Prostate gland (tissue), 2 donors: ENCODE measurements around the gene SASH1. TPM values are rescaled to one million over a fixed set of nuclear protein-coding genes. Genes with fewer than 3 reads are reported as not detected.

Experiments used
- DNase-seq: peaks from one replicate; pipeline ENCODE4 v3.0.0-alpha.2; 2019; ENCODE audit warnings: low spot score
- H3K27ac ChIP-seq, 2 donors: fragments of 200-600 bp; sonication (generic); 2 replicates each; pipeline ENCODE4 v1.5.1; 2017 to 2019
- H3K27me3 ChIP-seq: fragments of 200-600 bp; sonication (generic); replicated peaks from 2 replicates; pipeline ENCODE4 v1.5.1; 2019; ENCODE audit not compliant: insufficient read depth
- H3K36me3 ChIP-seq, 2 donors: fragments of 200-600 bp; sonication (generic); 1 replicate in 1 of 2; 2 replicates in 1 of 2; pipeline versions ENCODE4 v1.5.1 to v1.8.1; 2017 to 2019
- H3K4me1 ChIP-seq: fragments of 200-600 bp; sonication (generic); replicated peaks from 2 replicates; pipeline ENCODE4 v1.5.1; 2019
- H3K4me3 ChIP-seq, 2 donors: fragments of 200-600 bp; sonication (generic); 2 replicates each; pipeline ENCODE4 v1.5.1; 2017 to 2019
- H3K9me3 ChIP-seq: fragments of 200-600 bp; sonication (generic); 2 replicates; pipeline ENCODE4 v1.5.1; 2017
- POLR2A ChIP-seq: fragments of 450-650 bp; IDR thresholded peaks from one replicate; pipeline ENCODE4 v1.6.1; 2016; ENCODE audit warnings: antibody characterized with exemption, mild to moderate bottlenecking
- POLR2AphosphoS5 ChIP-seq: sonication (generic); formaldehyde crosslinking; IDR thresholded peaks from one replicate; pipeline ENCODE4 v1.6.1; 2017; ENCODE audit warnings: antibody characterized with exemption
- WGBS: methylation state at CpG from one replicate; pipeline ENCODE4 v1.1.5; 2018; 5-methylcytosine and 5-hydroxymethylcytosine counted together
- intact Hi-C: fragments of 100-400 bp; cut with DNase I; formaldehyde crosslinking; loops from one replicate; pipeline ENCODE4 v1.14.2; 2022
- total RNA-seq, 2 donors: library from RNA; depleted of rRNA; stranded (reverse); fragments of >200 nt; gene quantifications; one replicate each; pipeline ENCODE4 v1.1.0, GENCODE V29; 2016
- TF ChIP-seq, protein P1 (sequence below), 4 experiments: fragments of 200-600 bp in 2 of 4; fragments of 450-650 bp in 2 of 4; sonication (generic) in 2 of 4; IDR thresholded peaks; 1 replicate in 3 of 4; 2 replicates in 1 of 4; pipeline ENCODE4 v1.5.1; 2016 to 2019; ENCODE audit warnings: antibody characterized with exemption in 4 of 4, mild to moderate bottlenecking in 2 of 4, moderate library complexity in 2 of 4

SASH1 gene
- total RNA-seq, 2 donors from 2014 or later, result 34.3 to 48.6 TPM

DNA sequence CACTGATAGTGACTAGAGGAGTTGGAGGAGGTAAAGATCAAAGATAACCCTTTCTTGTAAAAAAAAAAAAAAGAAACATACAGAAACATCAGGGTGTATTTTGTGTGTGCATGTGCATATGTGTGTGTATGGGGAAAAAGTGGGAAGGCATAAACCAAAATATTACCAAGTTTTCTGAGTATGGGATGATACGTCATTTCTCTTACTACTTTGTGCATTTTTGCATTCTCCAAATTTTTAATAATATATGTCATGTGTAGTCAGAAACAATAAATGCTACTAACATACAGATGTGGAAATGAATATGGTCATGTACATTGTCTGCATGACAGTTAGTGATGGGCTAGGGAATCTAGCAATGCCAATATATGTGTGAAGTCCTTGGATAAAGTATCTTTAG, 161.1 kb downstream of the SASH1 start:
- intact Hi-C loops, result no loop called here
- 2% methylated on average over 1 of the region's 1 CpG for WGBS

DNA sequence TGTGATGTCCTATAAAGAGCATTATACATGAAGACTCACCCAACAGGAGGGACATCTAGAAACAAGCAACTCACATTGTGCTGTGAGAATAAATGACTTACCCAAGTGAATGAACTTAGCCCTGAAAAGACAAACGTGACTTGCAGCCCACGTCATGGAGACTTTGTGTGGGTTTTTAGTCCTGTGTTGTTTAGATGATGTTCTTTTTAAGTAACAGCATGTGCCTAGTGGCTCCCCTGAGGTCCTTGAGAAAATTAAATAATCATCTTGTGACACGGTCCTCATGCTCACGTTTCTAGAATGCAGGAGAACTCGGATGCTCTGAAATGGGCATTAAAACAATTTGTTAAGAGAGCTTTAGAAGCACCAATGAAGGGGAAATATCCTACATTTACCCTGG, 165.1 kb downstream of the SASH1 start:
- Histone ChIP-seq H3K27me3 (no peaks in the 10 kb centered on the region), H3K4me1 (no peaks in the 10 kb centered on the region), H3K36me3 (no peaks in the 10 kb centered on the region), H3K4me3 (no peak overlapping the region), H3K9me3 (no peaks in the 10 kb centered on the region), H3K27ac (peak overlapping the region; percentile 26 to 60)
- no peak for DNase-seq
- 50% methylated on average over 5 of the region's 5 CpGs for WGBS
- TF ChIP-seq POLR2AphosphoS5 (peak; percentile 51), POLR2A (no peak)
- TF ChIP-seq, protein P1, sequence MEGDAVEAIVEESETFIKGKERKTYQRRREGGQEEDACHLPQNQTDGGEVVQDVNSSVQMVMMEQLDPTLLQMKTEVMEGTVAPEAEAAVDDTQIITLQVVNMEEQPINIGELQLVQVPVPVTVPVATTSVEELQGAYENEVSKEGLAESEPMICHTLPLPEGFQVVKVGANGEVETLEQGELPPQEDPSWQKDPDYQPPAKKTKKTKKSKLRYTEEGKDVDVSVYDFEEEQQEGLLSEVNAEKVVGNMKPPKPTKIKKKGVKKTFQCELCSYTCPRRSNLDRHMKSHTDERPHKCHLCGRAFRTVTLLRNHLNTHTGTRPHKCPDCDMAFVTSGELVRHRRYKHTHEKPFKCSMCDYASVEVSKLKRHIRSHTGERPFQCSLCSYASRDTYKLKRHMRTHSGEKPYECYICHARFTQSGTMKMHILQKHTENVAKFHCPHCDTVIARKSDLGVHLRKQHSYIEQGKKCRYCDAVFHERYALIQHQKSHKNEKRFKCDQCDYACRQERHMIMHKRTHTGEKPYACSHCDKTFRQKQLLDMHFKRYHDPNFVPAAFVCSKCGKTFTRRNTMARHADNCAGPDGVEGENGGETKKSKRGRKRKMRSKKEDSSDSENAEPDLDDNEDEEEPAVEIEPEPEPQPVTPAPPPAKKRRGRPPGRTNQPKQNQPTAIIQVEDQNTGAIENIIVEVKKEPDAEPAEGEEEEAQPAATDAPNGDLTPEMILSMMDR (IDR thresholded peaks at IDR 0.05), result no peak
- intact Hi-C loops, result no loop called here

More for the DNA sequence above, 161.1 kb downstream of the SASH1 start:
- DNase-seq, result no peak
- Histone ChIP-seq H3K27ac (no peak overlapping the region), H3K4me1 (no peaks in the 10 kb centered on the region), H3K4me3 (no peak overlapping the region), H3K36me3 (no peaks in the 10 kb centered on the region), H3K27me3 (no peaks in the 10 kb centered on the region), H3K9me3 (no peaks in the 10 kb centered on the region)
- TF ChIP-seq POLR2AphosphoS5 (no peak), POLR2A (no peak)
- TF ChIP-seq, protein P1 (IDR thresholded peaks at IDR 0.05), result no peak

DNA sequence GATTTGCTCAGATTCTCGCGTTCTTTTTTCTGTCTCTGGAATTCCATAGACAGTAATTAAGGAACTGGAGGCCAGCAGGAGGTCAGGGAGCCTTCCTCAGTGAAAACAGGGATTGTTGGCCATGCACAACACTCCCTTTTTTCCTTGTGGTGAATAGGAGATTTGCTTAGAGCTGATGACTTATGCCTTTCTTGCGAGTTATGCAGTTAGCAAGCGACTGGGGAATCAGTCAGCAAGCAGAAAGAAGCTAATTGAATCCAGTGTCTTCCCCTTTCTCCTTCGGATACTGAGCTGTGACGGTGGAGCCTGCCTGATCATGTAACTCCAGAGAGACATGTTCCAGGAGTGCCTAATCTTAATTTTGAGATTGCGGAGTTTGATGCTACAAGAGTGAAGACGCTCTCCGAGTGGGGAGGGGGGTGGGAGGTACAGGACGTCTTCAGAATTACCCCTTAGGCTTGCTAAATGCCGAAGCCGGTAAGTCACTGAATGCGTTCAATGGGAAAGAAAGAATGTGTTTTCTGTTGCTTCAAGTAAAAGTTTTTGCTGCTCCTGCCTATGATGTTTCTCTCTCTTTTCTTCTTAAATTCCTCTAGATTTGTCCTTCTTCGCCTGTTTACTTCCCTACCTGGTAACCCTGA, 165.9 kb downstream of the SASH1 start:
- no peaks in the 10 kb centered on the region for H3K27me3 ChIP-seq
- intact Hi-C loops, result no loop called here
- H3K9me3 ChIP-seq, result no peaks in the 10 kb centered on the region
- H3K36me3 ChIP-seq, result no peaks in the 10 kb centered on the region
- no peaks in the 10 kb centered on the region for H3K4me1 ChIP-seq
- DNase-seq, result no peak
- peak overlapping the region; percentile 46 to 60 for H3K27ac ChIP-seq
- no peak for TF ChIP-seq POLR2A
- TF ChIP-seq POLR2AphosphoS5, result no peak
- TF ChIP-seq, protein P1 (IDR thresholded peaks at IDR 0.05), result no peak
- peak overlapping the region; percentile 1 to 12 for H3K4me3 ChIP-seq
- WGBS, result 31% methylated on average over 14 of the region's 14 CpGs

DNA sequence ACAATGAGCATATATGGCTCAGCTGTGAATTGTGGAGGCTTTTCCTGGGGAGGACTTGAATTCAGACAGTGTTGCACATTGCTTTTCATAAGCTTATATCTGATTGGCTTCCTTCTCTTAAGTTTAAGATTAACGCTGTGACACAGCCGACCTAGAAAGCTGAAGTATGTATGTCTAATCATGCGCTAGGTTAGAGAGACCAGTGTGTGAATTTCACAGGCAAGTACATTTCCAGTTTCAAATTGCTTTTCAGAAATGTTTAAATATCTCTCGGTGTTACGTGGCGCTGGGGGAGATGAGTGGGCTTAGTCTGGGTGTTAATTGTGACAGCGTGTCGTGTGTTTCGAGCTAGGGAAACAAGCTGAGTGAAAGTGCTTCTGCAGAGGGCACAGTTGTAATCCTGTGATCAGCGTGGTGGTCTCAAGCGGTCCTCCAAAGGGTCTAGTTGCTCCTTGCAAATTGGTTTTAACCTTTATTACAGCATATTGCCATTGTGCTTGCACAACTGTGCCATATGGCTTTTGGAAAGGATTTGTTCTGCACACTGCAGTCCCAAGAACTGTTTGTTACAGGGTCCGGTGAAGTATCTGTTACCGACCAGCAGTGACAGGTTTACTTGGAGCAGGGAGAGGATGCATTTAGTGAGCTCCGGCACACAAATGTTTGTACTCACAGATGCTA, 166.6 kb downstream of the SASH1 start:
- intact Hi-C loops, result no loop called here
- Histone ChIP-seq H3K36me3 (no peaks in the 10 kb centered on the region), H3K4me3 (peak overlapping the region; percentile 0 to 12), H3K9me3 (no peaks in the 10 kb centered on the region), H3K27ac (peak overlapping the region; percentile 46 to 60), H3K27me3 (no peaks in the 10 kb centered on the region), H3K4me1 (no peaks in the 10 kb centered on the region)
- TF ChIP-seq POLR2A, result no peak
- WGBS, result 59% methylated on average over 14 of the region's 14 CpGs
- DNase-seq, result no peak

DNA sequence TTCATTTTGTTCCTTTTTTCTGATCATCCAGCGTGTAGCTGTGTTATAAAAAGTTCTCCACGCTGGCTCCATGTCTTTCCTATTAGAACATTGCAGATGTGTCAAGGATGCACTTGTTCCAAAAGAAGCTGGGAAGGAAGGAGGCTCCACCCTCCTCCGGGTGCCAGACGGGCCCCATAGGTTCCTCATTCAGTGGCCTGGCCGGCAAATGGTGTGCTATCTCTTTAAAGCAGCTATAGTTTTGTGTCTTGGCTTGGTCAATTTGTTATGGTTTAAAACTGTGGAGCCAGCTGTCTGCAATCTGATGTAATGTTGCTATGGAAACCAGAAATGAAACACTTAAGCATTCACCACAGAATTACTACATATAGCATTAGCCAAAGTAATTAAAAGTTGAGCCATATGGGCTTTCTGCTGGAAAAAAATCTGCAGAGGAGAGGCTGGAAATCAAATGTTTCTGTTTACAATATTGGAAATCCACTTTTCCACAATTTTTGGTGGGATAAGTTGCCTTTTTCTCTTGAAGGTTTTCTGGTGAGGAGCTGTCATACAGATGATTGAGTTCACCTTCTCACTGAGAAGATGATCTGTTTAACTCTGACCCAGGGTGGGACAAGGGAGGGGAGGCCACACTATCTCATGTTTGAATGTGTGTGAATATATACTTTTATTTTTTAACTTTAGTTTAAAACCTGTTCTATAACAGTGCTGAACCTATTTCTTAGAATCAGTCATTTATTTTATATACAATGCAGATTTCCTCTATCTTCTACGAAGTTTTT, 167.4 kb downstream of the SASH1 start:
- 29% methylated on average over 6 of the region's 6 CpGs for WGBS
- intact Hi-C loops, result no loop called here
- no peaks in the 10 kb centered on the region for H3K36me3 ChIP-seq
- TF ChIP-seq POLR2A (no peak), POLR2AphosphoS5 (no peak)
- TF ChIP-seq, protein P1 (IDR thresholded peaks at IDR 0.05), result no peak
- DNase-seq, result no peak
- no peaks in the 10 kb centered on the region for H3K9me3 ChIP-seq
- peak overlapping the region; percentile 0 to 12 for H3K4me3 ChIP-seq
- H3K4me1 ChIP-seq, result no peaks in the 10 kb centered on the region
- H3K27ac ChIP-seq, result peak overlapping the region; percentile 46 to 60
- H3K27me3 ChIP-seq, result no peaks in the 10 kb centered on the region
